ENCODE data around the gene NCOA4.

The NCOA4 gene

GRCh38 chr10:46014683-46015405 lies 15.6 kb downstream of the NCOA4 start:
- TF ChIP-seq, protein P1, sequence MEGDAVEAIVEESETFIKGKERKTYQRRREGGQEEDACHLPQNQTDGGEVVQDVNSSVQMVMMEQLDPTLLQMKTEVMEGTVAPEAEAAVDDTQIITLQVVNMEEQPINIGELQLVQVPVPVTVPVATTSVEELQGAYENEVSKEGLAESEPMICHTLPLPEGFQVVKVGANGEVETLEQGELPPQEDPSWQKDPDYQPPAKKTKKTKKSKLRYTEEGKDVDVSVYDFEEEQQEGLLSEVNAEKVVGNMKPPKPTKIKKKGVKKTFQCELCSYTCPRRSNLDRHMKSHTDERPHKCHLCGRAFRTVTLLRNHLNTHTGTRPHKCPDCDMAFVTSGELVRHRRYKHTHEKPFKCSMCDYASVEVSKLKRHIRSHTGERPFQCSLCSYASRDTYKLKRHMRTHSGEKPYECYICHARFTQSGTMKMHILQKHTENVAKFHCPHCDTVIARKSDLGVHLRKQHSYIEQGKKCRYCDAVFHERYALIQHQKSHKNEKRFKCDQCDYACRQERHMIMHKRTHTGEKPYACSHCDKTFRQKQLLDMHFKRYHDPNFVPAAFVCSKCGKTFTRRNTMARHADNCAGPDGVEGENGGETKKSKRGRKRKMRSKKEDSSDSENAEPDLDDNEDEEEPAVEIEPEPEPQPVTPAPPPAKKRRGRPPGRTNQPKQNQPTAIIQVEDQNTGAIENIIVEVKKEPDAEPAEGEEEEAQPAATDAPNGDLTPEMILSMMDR (conservative IDR thresholded peaks at IDR 0.05; ENCODE audit: low read depth, low read length), result no peak
- H3K4me3 ChIP-seq (ENCODE audit: low read depth, low read length), result no peak overlapping the region
- DNase-seq (ENCODE audit: low read depth), result peak; percentile 81

- no peak overlapping the region for H3K4me3 ChIP-seq (ENCODE audit: low read depth, low read length)
- no peak for DNase-seq (ENCODE audit: low read depth)
- TF ChIP-seq, protein P1 (conservative IDR thresholded peaks at IDR 0.05; ENCODE audit: low read depth, low read length), result no peak
These were observed 16.2 kb downstream of the NCOA4 start for GRCh38 chr10:46014206-46014605.

DNA sequence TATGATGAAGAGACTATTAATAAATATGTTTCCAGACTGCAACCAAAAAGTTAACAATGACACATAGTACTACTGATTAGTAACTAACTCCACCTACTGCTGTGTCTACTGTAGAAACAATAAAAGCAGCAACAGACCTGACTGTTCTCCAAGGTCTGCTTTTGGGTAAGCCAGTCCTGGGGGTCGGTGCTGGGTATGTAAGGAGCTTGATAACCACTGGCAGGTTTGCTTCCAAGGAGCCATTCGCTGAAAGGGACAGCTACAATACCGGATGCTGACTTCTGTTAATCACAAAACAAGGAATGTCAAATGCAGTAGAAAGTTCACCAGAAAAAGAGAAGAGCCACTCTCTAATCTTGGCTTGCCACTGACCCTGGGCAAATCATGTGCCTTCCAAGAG lies 17.7 kb downstream of the NCOA4 start:
- TF ChIP-seq, protein P1 (conservative IDR thresholded peaks at IDR 0.05; ENCODE audit: low read depth, low read length), result no peak

GRCh38 chr10:46006219-46006618 lies 24.2 kb downstream of the NCOA4 start:
- peak; percentile 66 for DNase-seq (ENCODE audit: low read depth)
- TF ChIP-seq, protein P1 (conservative IDR thresholded peaks at IDR 0.05; ENCODE audit: low read depth, low read length), result no peak
- no peak overlapping the region for H3K4me3 ChIP-seq (ENCODE audit: low read depth, low read length)

More for the DNA sequence above, 17.7 kb downstream of the NCOA4 start:
- no peak overlapping the region for H3K4me3 ChIP-seq (ENCODE audit: low read depth, low read length)
- DNase-seq (ENCODE audit: low read depth), result no peak

GRCh38 chr10:46005383-46005782 lies 25.0 kb downstream of the NCOA4 start:
- no peak overlapping the region for H3K4me3 ChIP-seq (ENCODE audit: low read depth, low read length)
- TF ChIP-seq, protein P1 (conservative IDR thresholded peaks at IDR 0.05; ENCODE audit: low read depth, low read length), result no peak
- no peak for DNase-seq (ENCODE audit: low read depth)

- TF ChIP-seq, protein P1 (conservative IDR thresholded peaks at IDR 0.05; ENCODE audit: low read depth, low read length), result no peak
- H3K4me3 ChIP-seq (ENCODE audit: low read depth, low read length), result no peak overlapping the region
- DNase-seq (ENCODE audit: low read depth), result no peak
These were observed 25.5 kb downstream of the NCOA4 start for GRCh38 chr10:46004963-46005362.

Measured in choroid plexus epithelial cell (primary cell).